Measurements from ENCODE around the gene EBF4. TPM values are rescaled to one million over a fixed set of nuclear protein-coding genes. Genes with fewer than 3 reads are reported as not detected.

Gene EBF4
- total RNA-seq, 4 donors from 2014 or later: 0.36 to 1.5 (median 1.1) TPM; not detected in 1

DNA sequence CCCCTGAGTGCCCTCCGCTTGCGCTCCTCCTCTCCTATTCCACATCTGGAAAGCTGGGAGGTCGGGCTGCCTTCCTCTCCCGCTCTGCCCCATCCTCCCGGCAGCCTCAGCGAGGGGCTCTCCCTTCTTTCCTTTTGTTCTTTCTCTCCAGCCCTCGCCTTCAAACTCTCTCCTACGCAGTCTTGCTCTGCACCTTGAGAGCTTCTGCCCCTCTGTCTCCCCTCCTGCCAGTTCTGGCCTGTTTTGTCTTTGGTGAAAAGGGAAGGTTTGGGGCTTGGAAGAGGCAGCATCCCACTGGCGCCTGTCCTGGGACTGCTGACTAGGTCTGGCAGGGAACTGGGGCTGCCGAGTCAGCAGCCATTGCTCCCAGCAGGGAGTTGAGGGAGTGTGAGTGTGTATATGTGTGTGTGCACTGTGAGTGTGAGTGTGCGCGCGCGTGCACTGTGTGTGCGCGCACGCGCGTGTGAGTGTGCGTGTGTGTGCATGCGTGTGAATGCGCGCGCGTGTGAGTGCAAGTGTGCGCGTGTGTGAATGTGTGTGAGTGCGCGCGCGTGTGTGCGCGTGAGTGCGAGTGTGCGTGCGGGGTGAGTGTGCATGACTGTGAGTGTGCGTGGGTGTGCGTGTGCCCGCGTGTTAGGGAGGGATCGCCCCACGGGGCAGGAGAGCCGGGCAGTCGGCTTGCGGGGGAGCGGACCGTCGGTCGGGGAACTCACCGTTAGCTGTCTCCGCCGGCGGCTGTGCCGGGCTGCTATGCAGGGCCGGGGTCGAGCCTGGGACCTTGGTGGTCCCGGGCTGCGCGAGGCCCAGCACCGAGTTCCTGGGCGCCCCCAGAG is 107.3 kb downstream of the EBF4 start:
- Histone ChIP-seq H3K36me3 (no peaks in the 10 kb centered on the region), H3K4me3 (peak overlapping the region in 3 of 4 donors; percentile 9 to 20 (median 10)), H3K9me3 (peaks cover 0 to 7% (median 0%) of the 10 kb centered on the region in 3 donors), H3K27me3 (peaks cover 46 to 67% (median 64%) of the 10 kb centered on the region in 3 donors), H3K27ac (no peak overlapping the region), H3K4me1 (peaks cover 0 to 6% of the 10 kb centered on the region in 2 donors)
- intact Hi-C loops (cut with DNase I; ENCODE audit: low total_unique reads) (no loop called here), in situ Hi-C loops (cut with MboI; ENCODE audit: low sequenced_read_pairs in 4 of 4) (no loop called here)
- no peak for DNase-seq
- no peak for ATAC-seq
- TF ChIP-seq POLR2A (IDR thresholded peaks at IDR 0.05): no peak
- TF ChIP-seq, protein P1, sequence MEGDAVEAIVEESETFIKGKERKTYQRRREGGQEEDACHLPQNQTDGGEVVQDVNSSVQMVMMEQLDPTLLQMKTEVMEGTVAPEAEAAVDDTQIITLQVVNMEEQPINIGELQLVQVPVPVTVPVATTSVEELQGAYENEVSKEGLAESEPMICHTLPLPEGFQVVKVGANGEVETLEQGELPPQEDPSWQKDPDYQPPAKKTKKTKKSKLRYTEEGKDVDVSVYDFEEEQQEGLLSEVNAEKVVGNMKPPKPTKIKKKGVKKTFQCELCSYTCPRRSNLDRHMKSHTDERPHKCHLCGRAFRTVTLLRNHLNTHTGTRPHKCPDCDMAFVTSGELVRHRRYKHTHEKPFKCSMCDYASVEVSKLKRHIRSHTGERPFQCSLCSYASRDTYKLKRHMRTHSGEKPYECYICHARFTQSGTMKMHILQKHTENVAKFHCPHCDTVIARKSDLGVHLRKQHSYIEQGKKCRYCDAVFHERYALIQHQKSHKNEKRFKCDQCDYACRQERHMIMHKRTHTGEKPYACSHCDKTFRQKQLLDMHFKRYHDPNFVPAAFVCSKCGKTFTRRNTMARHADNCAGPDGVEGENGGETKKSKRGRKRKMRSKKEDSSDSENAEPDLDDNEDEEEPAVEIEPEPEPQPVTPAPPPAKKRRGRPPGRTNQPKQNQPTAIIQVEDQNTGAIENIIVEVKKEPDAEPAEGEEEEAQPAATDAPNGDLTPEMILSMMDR (IDR thresholded peaks at IDR 0.05 in 4 of 5, conservative IDR thresholded peaks at IDR 0.05 in 1 of 5): no peak

DNA sequence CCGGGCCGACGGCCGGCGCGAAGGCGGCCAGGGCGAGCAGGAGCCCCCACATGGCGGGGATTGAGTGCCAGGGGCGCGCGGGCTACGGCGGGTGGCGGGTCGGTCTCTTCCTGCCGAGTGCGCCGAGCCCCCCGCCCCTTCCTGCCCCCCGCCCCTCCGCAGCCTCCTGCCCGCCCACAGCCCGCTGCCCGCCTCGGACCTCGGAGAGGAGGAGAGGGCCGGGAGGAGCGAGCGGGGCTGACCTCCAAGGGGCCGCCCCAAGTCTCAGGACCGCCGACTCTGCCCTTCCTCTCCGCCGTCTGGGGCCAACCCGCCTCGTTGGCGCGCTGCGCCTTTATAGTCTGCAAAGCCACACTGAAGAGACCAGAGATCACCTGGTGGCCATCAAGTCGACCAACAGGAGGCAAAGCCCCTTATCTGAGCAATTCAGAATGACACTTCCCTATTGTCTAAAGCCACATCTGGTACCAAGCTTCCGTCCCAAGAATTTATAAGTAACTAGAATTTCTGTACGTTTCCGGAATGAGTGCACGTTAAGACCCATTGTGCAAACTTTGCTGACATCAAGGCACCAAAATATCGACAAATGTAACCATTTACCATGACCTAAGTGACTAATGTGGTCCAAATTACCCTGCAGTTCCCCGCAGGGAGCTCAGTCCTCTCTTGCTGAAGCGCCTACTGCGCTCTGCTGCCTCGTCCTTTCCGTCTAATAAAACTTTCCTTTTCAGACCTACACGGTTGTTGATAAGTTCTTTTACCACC is 108.1 kb downstream of the EBF4 start, which contains the start of gene CPXM1:
CPXM1 (minus strand) TSS at position 107 of the 765 bp plus-strand sequence; CDS start at position 52, 55 bp downstream.
- DNase-seq: no peak
- ATAC-seq: no peak
- TF ChIP-seq, protein P1 (IDR thresholded peaks at IDR 0.05 in 4 of 5, conservative IDR thresholded peaks at IDR 0.05 in 1 of 5): no peak
- TF ChIP-seq POLR2A (IDR thresholded peaks at IDR 0.05): no peak
- in situ Hi-C loops (cut with MboI; ENCODE audit: low sequenced_read_pairs in 4 of 4): no loop called here
- Histone ChIP-seq H3K4me1 (peaks cover 0 to 6% of the 10 kb centered on the region in 2 donors), H3K9me3 (peaks cover 0 to 7% (median 0%) of the 10 kb centered on the region in 3 donors), H3K36me3 (no peaks in the 10 kb centered on the region), H3K27ac (no peak within 1 kb of the TSS), H3K27me3 (peaks cover 53 to 74% (median 72%) of the 10 kb centered on the region in 3 donors), H3K4me3 (peak within 1 kb of the TSS in 3 of 4 donors; percentile 9 to 20 (median 10))
- intact Hi-C loops (cut with DNase I; ENCODE audit: low total_unique reads): no loop called here

DNA sequence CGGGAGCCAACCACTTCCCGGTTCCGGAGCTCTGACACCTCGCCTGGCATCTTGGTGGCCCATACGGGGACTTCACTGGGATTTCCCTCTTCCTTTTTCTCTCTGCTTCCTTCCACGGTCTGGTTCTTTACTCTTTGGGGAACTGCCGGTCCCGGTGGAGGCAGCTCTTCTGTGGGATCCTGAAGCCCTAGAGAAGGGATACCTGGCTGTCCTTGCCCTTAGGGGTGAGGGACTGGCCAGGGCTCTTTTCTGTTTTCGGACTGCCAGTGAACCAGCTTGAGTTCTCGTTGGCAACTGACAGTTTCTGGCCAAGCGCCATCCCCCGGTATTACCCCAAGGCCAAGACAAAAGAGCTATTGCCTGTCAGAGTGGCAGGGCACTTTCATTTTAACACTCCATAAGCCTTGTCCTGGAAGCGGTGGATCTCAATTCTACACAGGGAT is 108.7 kb downstream of the EBF4 start:
- Histone ChIP-seq H3K27ac (no peak overlapping the region), H3K4me3 (no peak overlapping the region), H3K9me3 (peaks cover 0 to 7% (median 0%) of the 10 kb centered on the region in 3 donors), H3K4me1 (peaks cover 0 to 6% of the 10 kb centered on the region in 2 donors), H3K27me3 (peaks cover 59 to 80% (median 75%) of the 10 kb centered on the region in 3 donors), H3K36me3 (no peaks in the 10 kb centered on the region)
- ATAC-seq (no peak), DNase-seq (no peak)
- intact Hi-C loops (cut with DNase I; ENCODE audit: low total_unique reads) (no loop called here), in situ Hi-C loops (cut with MboI; ENCODE audit: low sequenced_read_pairs in 4 of 4) (no loop called here)
- TF ChIP-seq, protein P1 (IDR thresholded peaks at IDR 0.05 in 4 of 5, conservative IDR thresholded peaks at IDR 0.05 in 1 of 5): no peak
- no peak for TF ChIP-seq POLR2A (IDR thresholded peaks at IDR 0.05)

DNA sequence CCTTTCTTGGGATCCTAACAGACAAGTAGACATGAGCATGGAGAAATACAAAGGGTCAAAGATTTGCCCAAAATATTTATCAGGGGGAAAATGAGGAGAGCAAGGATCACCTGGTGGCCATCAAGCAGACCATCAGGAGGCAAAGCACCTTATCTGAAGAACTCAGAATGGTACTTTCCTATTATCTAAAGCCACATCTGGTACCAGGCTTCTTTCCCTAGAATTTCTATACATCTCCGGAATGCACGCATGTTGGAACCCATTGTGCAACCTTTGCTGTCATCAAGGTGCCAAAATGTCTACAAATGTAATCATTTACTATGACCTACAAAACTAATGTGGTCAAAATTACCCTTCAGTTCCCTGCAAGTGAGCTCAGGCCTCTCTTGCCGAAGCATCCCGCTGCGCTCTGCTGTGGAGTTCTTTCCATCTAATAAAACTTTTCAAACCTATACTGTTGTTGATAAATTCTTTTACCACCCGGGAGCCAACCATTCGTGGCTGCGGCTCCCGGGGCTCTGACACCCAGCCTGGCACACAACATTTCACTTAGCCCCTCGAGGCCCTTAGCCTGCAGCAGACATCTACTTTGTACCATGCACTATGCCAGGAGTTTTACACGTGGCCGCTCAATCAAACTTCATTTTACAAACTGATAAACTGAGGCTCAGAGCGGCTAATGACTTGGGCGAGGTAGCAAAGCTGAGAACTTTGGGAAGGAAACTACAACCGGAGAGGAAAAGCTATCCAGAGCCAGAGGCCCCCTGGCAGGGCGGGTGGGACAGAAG is 111.7 kb downstream of the EBF4 start:
- no peak for TF ChIP-seq POLR2A (IDR thresholded peaks at IDR 0.05)
- TF ChIP-seq, protein P1 (IDR thresholded peaks at IDR 0.05 in 4 of 5, conservative IDR thresholded peaks at IDR 0.05 in 1 of 5): no peak
- DNase-seq (no peak), ATAC-seq (no peak)
- peaks cover 0 to 6% of the 10 kb centered on the region in 2 donors for H3K4me1 ChIP-seq
- H3K27ac ChIP-seq: no peak overlapping the region
- H3K9me3 ChIP-seq: peaks cover 0 to 7% (median 0%) of the 10 kb centered on the region in 3 donors
- intact Hi-C loops (cut with DNase I; ENCODE audit: low total_unique reads): no loop called here
- in situ Hi-C loops (cut with MboI; ENCODE audit: low sequenced_read_pairs in 4 of 4): no loop called here
- no peak overlapping the region for H3K4me3 ChIP-seq
- H3K27me3 ChIP-seq: peaks cover 59 to 83% (median 72%) of the 10 kb centered on the region in 3 donors
- H3K36me3 ChIP-seq: no peaks in the 10 kb centered on the region
